Right atrium auricular region (tissue), 2 donors: ENCODE results near the gene CAMTA1. TPM values are rescaled to one million over a fixed set of nuclear protein-coding genes. Genes with fewer than 3 reads are reported as not detected.

ENCODE experiments used
- DNase-seq: peaks from one replicate; pipeline ENCODE4 v3.0.0-alpha.2; 2019; ENCODE audit warnings: low spot score
- H3K27ac ChIP-seq, 2 donors: fragments of 200-600 bp; sonication (generic); 1 replicate in 1 of 2; 2 replicates in 1 of 2; pipeline ENCODE4 v1.5.1; 2016 to 2019
- H3K27me3 ChIP-seq, 2 donors: fragments of 200-600 bp; sonication (generic); one replicate each; pipeline versions ENCODE4 v1.5.1 to v1.6.0; 2017 to 2019
- H3K36me3 ChIP-seq: fragments of 200-600 bp; sonication (generic); one replicate; pipeline ENCODE4 v1.5.1; 2016
- H3K4me1 ChIP-seq, 2 donors: fragments of 200-600 bp; sonication (generic); one replicate each; pipeline versions ENCODE4 v1.5.1 to v1.6.0; 2017 to 2019
- H3K4me3 ChIP-seq, 2 donors: fragments of 200-600 bp; sonication (generic); 1 replicate in 1 of 2; 2 replicates in 1 of 2; pipeline ENCODE4 v1.5.1; 2017 to 2019; ENCODE audit warnings: mild to moderate bottlenecking in 1 of 2, moderate library complexity in 1 of 2
- H3K9me3 ChIP-seq, 2 donors: fragments of 200-600 bp; sonication (generic); one replicate each; pipeline ENCODE4 v1.5.1; 2019
- total RNA-seq, 2 donors: library from RNA; depleted of rRNA; stranded (reverse); fragments of >200 nt; gene quantifications; one replicate each; pipeline ENCODE4 v1.1.0, GENCODE V29; 2016
- TF ChIP-seq, protein P1 (sequence below), 2 donors: fragments of 200-600 bp; sonication (generic); IDR thresholded peaks; one replicate each; pipeline ENCODE4 v1.5.1; 2019; ENCODE audit warnings: antibody characterized with exemption in 2 of 2

CAMTA1 gene
- total RNA-seq, 2 donors from 2014 or later, result 132 to 190 TPM

- TF ChIP-seq, protein P1, sequence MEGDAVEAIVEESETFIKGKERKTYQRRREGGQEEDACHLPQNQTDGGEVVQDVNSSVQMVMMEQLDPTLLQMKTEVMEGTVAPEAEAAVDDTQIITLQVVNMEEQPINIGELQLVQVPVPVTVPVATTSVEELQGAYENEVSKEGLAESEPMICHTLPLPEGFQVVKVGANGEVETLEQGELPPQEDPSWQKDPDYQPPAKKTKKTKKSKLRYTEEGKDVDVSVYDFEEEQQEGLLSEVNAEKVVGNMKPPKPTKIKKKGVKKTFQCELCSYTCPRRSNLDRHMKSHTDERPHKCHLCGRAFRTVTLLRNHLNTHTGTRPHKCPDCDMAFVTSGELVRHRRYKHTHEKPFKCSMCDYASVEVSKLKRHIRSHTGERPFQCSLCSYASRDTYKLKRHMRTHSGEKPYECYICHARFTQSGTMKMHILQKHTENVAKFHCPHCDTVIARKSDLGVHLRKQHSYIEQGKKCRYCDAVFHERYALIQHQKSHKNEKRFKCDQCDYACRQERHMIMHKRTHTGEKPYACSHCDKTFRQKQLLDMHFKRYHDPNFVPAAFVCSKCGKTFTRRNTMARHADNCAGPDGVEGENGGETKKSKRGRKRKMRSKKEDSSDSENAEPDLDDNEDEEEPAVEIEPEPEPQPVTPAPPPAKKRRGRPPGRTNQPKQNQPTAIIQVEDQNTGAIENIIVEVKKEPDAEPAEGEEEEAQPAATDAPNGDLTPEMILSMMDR (IDR thresholded peaks at IDR 0.05), result no peak
- Histone ChIP-seq H3K4me1 (peaks cover 0 to 7% of the 10 kb centered on the region in 2 donors), H3K36me3 (no peaks in the 10 kb centered on the region), H3K4me3 (no peak overlapping the region), H3K27me3 (no peaks in the 10 kb centered on the region), H3K9me3 (no peaks in the 10 kb centered on the region), H3K27ac (no peak overlapping the region)
- DNase-seq, result no peak
Measured at GRCh38 chr1:7566417-7567375, 781.4 kb downstream of the CAMTA1 start.

DNA sequence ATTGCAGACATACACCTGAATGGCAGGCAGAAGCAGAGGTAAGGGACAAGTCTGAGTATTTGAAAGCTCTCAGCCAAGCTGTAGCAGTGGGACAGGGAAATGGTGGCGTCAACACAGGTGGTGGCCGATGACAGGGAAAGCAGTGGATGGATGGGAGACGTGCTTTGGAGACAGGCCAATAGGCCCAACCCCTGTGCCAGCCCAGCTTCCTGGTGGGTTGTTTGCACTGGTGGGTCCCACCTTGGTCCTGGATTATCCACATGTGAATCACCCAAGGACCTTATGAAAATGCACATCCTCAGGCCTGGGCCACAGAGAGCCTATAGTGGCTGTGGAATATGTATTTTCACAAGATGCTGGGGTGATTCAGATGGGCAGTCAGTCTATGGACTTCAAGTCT, 782.1 kb downstream of the CAMTA1 start:
- TF ChIP-seq, protein P1 (IDR thresholded peaks at IDR 0.05), result no peak
- H3K36me3 ChIP-seq, result no peaks in the 10 kb centered on the region
- no peaks in the 10 kb centered on the region for H3K27me3 ChIP-seq
- H3K9me3 ChIP-seq, result no peaks in the 10 kb centered on the region
- H3K4me3 ChIP-seq, result no peak overlapping the region
- no peak overlapping the region for H3K27ac ChIP-seq
- peaks cover 0 to under 1% of the 10 kb centered on the region in 2 donors for H3K4me1 ChIP-seq
- DNase-seq, result no peak

DNA sequence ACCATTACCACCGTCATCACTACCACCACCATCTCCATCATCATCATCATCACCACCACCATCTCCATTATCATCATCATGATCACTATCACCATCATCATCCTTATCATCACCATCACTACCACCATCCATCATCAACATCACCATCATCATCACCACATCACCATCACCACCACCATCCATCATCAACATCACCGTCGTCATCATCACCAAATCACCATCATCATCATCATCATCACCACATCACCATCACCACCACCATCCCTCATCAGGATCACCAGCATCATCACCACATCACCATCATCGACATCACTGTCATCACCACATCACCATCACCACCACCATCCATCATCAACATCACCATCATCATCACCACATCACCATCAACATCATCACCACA, 782.8 kb downstream of the CAMTA1 start:
- no peak overlapping the region for H3K27ac ChIP-seq
- no peaks in the 10 kb centered on the region for H3K9me3 ChIP-seq
- no peaks in the 10 kb centered on the region for H3K27me3 ChIP-seq
- TF ChIP-seq, protein P1 (IDR thresholded peaks at IDR 0.05), result no peak
- H3K4me3 ChIP-seq, result no peak overlapping the region
- no peak for DNase-seq
- peaks cover 0 to 4% of the 10 kb centered on the region in 2 donors for H3K4me1 ChIP-seq
- H3K36me3 ChIP-seq, result no peaks in the 10 kb centered on the region

GRCh38 chr1:7568901-7569524, 783.8 kb downstream of the CAMTA1 start:
- TF ChIP-seq, protein P1 (IDR thresholded peaks at IDR 0.05), result no peak
- Histone ChIP-seq H3K27me3 (no peaks in the 10 kb centered on the region), H3K9me3 (no peaks in the 10 kb centered on the region), H3K4me3 (no peak overlapping the region), H3K4me1 (peaks cover 0 to 6% of the 10 kb centered on the region in 2 donors), H3K36me3 (no peaks in the 10 kb centered on the region), H3K27ac (no peak overlapping the region)
- no peak for DNase-seq

GRCh38 chr1:7570311-7570710, 785.1 kb downstream of the CAMTA1 start:
- DNase-seq, result no peak
- no peaks in the 10 kb centered on the region for H3K36me3 ChIP-seq
- no peak overlapping the region for H3K4me3 ChIP-seq
- peaks cover 0 to 15% of the 10 kb centered on the region in 2 donors for H3K4me1 ChIP-seq
- H3K27ac ChIP-seq, result no peak overlapping the region
- H3K27me3 ChIP-seq, result no peaks in the 10 kb centered on the region
- TF ChIP-seq, protein P1 (IDR thresholded peaks at IDR 0.05), result no peak
- H3K9me3 ChIP-seq, result no peaks in the 10 kb centered on the region
